ENCODE measurements around the gene PNMA1. TPM values are rescaled to one million over a fixed set of nuclear protein-coding genes. Genes with fewer than 3 reads are reported as not detected.

PNMA1 gene
- total and polyA plus RNA-seq, 9 of the 15 experiments (the other 6 are each of a cell fraction or from before 2014, with no cell fraction given), result 1.7 to 26.4 (median 8.7) TPM

- DNase-seq (ENCODE audit: extremely low read depth in 1 of 4, low spot score in 3 of 4), result no peak
- BruUV-seq (replicated peaks), result no TSS peak
- ATAC-seq, result no peak
- Histone ChIP-seq H3K9me3 (replicated peaks; ENCODE audit: control insufficient read depth, insufficient read depth, low read depth, low read length) (no peaks in the 10 kb centered on the region), H4K20me1 (replicated peaks; ENCODE audit: control insufficient read depth, insufficient read depth, low read length) (no peaks in the 10 kb centered on the region), H3K9me1 (ENCODE audit: control insufficient read depth, insufficient read depth, low read length) (no peaks in the 10 kb centered on the region), H3K9ac (ENCODE audit: insufficient read depth in 1 of 2, low read depth in 2 of 2, low read length in 2 of 2) (no peak overlapping the region), H3K4me3 (no peak overlapping the region), H3K4me1 (replicated peaks in 1 of 2; ENCODE audit: control insufficient read depth in 2 of 2, insufficient read depth in 2 of 2, low read length in 2 of 2) (peaks cover 0 to 6% of the 10 kb centered on the region in 2 experiments; a peak in 2 of 5 replicates), H2AFZ (ENCODE audit: low read depth, low read length) (no peak overlapping the region), H3K27ac (ENCODE audit: extremely low read depth, low read depth, low read length) (no peak overlapping the region), H3K36me3 (ENCODE audit: control insufficient read depth, insufficient read depth, low read length) (no peaks in the 10 kb centered on the region), H3K27me3 (ENCODE audit: control insufficient read depth in 2 of 2, insufficient read depth in 2 of 2, low read length in 2 of 2) (no peaks in the 10 kb centered on the region), H3K4me2 (ENCODE audit: insufficient read depth, low read length) (no peak overlapping the region), H3K79me2 (ENCODE audit: control insufficient read depth, insufficient read depth, low read length) (no peaks in the 10 kb centered on the region)
- in situ Hi-C loops (cut with MboI) (no loop called here), intact Hi-C loops (cut with micrococcal nuclease) (no loop called here)
- POLR2A ChIA-PET, result no interaction called here
- no peak for FAIRE-seq
- WGBS (ENCODE audit: insufficient coverage, low coverage, missing lambda C conversion rate), result 67% methylated on average over 1 of the region's 1 CpG
- TF ChIP-seq STAT5B (CRISPR knock-in tag; IDR thresholded peaks at IDR 0.05) (no peak), ZNF224 (CRISPR knock-in tag; IDR thresholded peaks at IDR 0.05) (no peak), BRD4 (IDR thresholded peaks at IDR 0.05) (no peak), MNT (conservative IDR thresholded peaks at IDR 0.05) (no peak), PRMT5 (CRISPR knock-in tag; IDR thresholded peaks at IDR 0.05) (no peak), SMARCA4 (IDR thresholded peaks at IDR 0.05) (no peak), RBFOX2 (IDR thresholded peaks at IDR 0.05; ENCODE audit: low read depth, low read length) (no peak), KLF13 (tag; IDR thresholded peaks at IDR 0.05; ENCODE audit: borderline replicate concordance, low read depth) (no peak), ZNF212 (CRISPR knock-in tag; IDR thresholded peaks at IDR 0.05) (no peak), FOXJ3 (CRISPR knock-in tag; IDR thresholded peaks at IDR 0.05) (no peak)
- TF ChIP-seq, protein P1, sequence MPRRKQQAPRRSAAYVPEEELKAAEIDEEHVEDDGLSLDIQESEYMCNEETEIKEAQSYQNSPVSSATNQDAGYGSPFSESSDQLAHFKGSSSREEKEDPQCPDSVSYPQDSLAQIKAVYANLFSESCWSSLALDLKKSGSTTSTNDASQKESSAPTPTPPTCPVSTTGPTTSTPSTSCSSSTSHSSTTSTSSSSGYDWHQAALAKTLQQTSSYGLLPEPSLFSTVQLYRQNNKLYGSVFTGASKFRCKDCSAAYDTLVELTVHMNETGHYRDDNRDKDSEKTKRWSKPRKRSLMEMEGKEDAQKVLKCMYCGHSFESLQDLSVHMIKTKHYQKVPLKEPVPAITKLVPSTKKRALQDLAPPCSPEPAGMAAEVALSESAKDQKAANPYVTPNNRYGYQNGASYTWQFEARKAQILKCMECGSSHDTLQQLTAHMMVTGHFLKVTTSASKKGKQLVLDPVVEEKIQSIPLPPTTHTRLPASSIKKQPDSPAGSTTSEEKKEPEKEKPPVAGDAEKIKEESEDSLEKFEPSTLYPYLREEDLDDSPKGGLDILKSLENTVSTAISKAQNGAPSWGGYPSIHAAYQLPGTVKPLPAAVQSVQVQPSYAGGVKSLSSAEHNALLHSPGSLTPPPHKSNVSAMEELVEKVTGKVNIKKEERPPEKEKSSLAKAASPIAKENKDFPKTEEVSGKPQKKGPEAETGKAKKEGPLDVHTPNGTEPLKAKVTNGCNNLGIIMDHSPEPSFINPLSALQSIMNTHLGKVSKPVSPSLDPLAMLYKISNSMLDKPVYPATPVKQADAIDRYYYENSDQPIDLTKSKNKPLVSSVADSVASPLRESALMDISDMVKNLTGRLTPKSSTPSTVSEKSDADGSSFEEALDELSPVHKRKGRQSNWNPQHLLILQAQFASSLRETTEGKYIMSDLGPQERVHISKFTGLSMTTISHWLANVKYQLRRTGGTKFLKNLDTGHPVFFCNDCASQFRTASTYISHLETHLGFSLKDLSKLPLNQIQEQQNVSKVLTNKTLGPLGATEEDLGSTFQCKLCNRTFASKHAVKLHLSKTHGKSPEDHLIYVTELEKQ (CRISPR knock-in tag; IDR thresholded peaks at IDR 0.05), result no peak
- CTCF ChIA-PET (ENCODE audit: low intra/inter-chr PET ratio), result interaction anchor here (0.6 kb wide), 1 partner anchor 14 kb away, joined by 3 read pairs; no protein-coding TSS in a partner anchor
Observed at GRCh38 chr14:73700325-73700724, 13.9 kb downstream of the PNMA1 start.
